GM21390 (cell line): ENCODE results near the gene MEIS1.

Experiments used
- ATAC-seq: cut with Tn5 transposase; IDR thresholded peaks from one replicate; pipeline ENCODE4 v1.9.1; 2021; ENCODE audit not compliant: unreplicated experiment

The MEIS1 gene

DNA sequence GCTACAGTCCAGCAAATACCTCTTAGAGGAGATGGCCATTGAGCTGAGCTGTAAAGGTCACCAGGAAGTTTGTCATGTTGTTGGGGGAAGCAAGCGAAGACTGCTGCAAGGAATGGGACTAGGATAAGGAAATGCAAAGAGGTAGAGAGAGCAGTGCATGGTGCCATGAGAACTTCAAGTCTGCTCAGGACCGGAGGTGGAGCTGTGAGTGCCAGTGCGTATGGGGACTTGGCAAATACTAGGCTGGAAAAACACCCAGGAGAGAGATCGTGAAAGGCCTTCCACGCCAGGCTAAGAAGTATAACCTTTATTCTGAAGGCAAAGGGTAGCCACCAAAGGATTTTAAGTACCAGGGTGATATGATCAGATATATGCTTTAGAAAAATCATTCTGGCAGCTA lies 71.3 kb downstream of the MEIS1 start:
- ATAC-seq = no peak

DNA sequence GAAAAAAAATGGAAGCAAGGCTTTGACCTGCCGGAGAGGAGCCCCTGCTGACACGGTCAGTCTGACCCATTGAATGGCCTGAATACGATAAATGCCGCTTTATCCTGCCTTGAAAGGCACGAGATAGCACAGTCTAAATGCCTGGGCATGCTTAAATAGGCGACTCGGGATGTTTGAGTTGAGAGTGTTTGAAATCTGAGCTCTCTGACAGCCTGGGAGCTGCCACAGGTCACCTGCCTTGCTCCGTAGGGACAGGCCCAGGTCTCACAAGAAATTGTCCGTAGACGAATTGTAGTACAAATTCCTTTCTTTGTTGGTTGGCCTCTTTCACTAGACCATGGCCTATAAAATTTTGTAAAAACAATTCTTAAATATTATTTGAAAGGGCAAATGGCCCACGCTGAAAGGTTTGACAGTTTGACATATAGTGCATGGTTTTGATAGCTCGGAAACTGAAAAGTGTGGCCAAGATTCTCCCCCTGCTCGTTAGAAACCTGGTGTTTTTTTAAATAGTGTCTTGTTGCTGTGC lies 72.8 kb downstream of the MEIS1 start:
- no peak for ATAC-seq

DNA sequence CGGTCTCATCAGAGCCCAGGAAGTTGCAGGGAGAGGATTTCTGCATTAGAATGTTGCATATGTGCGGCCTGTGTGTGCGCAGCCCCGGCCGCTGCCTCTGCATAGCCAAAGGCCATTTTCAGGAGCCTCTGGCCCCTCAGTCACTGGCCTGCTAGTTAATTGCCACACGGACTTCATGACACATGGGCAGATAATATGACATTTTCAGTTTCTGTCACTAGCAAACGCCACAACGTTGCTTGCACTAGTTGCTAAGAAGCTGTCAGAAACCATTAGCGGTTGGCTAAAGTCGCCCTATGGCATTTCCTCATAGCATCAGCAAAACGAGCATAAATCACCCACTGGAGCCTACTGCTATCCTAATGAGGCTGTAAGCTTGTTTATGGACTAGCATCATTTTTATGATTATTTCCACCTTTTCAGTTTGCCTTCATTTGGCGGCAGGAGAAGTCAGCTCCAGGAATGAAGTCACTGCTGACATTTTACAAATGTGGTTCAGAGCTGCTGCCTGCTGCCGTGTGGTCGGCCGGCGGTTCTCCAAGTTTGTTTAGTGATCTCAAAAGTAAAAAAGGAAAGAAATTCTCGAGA lies 73.7 kb downstream of the MEIS1 start:
- ATAC-seq = no peak

DNA sequence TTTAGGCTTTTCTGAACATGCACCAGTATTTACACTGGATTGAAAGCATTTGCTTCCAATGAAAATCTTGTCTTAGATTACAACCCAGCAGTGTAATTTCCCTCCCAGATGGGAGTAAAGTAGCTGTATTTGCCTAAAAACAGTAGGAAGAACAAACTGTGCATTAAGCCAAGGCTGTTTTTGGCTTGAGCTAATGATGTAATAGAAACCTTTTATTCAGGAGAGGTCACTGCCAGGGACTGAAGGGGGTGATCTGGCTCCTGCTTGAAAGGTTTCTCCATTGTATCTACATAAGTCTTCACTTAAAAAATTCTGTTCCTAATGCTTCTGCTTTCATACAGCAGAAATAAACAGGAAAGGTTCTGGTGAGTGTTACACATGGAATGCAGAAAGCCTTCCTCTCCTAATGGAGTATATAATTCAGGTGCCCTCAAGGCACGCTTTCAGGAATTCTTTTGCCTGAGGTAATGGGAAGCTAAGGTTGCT lies 74.4 kb downstream of the MEIS1 start:
- ATAC-seq = no peak

DNA sequence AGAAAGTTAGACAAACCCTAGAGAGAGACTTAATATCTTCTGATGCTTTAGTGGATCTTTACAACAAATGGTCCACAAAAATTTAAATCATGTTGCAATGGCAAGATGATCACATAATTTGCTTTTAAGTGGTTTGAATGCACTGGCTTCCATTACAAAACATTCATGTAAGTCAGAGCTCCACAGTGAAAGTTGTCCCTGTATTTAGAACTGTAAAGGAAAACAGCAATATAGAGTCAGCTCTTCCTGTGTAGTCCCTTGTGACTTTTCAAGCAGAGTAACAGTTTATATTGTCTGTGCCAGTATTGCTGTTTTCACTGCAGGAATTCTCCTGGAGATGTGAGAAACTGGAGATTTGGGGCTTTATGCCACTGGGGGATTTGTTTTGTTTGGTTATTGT lies 77.7 kb downstream of the MEIS1 start:
- ATAC-seq = no peak

DNA sequence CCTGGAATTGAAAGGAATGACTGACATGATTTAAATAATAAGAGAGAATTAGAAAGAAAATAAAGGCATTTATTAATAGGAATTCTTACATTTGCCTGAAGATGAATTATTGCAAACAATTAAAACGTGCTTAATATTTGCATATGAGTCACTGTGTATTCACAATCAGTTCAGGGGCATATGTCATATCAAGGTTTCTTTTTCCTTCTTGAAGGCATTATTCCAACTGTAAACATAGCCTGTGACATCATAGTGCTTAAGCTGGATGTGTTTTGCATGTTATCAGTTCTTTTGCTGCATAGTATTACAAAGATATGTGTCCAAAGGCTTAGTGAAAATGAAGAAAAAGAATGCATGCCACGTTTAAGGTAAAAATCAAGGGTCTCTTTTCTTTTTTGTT lies 80.8 kb downstream of the MEIS1 start:
- ATAC-seq = no peak

DNA sequence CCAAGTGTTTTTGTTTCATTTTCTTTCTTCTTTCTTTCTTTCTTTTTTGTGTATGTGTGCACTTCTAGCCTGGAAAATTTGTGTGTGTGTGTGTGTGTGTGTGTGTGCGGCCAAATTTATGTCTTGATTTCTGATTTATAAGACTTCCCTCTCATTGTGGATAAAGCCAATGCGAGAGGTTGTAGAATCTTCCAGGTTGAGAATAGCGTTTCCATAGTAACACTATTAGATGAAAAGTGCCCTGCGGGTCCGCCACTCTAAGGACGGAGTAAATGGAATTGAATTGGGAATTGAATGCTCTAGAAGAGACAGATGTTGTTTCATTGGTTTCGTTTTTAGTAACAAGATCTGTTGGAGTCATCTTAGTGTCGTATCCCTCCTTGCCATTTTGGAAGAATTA lies 81.6 kb downstream of the MEIS1 start:
- ATAC-seq = no peak

DNA sequence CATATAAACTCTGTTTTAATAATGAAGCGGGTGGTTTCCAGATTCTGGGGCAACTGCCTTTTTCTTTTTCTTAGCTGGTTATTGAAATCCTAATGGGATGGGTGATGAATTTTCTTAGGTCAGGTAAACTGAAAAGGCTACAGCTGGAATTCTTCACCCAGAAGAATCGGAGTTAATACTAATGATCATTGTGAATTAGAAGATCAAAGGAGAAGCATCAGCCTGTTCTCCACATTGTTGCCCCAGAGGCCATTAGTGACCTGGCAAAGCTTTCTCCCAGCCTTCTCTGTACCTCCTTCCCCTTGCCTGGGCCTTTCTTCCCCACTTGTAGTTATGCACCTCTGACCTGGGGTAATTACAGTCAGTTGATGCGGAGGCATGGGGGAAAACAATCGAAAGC lies 82.8 kb downstream of the MEIS1 start:
- no peak for ATAC-seq

DNA sequence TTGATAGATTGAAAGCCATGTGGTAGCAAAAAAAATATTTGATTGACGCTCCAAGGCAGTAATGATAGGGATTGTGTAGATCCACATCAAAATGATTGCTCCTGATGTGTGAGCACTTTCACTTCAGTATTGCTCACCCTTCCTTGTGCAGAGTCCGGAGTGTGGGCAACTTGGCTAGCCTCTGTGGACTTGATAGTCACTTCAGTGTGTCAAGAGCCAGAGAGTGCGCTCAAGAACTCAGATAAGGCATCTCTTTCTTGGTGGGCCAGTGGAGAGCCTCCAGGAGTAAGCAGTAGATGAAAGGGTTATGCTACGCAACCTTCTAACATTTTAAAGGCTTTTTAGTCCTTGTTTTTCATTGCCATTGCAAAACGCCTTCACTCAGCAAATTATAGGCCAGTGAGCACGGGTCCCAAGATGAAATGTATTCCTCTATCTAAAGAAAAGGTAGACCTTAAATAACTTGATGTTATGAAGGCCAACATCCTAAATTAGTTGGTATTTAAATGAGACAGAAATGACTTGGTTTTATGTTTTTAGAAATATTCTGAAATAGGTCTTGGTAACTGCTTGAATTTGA lies 84.4 kb downstream of the MEIS1 start:
- ATAC-seq = no peak

DNA sequence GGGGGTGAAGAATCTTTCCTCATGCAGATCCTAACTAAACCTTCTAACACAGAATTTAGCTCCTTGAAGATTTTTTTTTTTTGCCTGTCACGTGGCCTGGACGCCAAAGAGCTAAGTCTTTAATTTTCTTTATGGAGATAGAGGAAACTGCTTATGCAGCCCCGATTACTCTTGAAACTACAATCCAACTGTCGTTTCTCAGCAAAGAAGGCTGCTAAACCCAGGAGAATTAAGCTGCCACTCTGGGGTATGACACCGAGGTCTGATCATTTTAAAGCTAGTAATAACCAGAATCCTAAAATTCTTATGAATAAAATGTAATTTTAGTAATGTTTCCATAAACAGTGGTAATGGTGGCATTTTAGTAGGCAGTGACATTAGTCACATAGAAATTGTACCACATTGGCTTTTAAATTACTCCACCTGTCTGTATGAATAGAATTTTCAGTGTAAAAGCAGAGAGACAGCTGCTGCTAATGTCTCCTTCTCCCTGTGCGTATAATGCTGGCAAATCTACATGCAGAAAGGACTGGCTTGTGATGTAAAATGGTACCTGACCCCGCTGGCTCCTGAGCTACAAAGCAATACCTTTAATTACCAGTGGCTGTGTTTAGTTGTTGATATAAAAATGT lies 86.5 kb downstream of the MEIS1 start:
- ATAC-seq = no peak

DNA sequence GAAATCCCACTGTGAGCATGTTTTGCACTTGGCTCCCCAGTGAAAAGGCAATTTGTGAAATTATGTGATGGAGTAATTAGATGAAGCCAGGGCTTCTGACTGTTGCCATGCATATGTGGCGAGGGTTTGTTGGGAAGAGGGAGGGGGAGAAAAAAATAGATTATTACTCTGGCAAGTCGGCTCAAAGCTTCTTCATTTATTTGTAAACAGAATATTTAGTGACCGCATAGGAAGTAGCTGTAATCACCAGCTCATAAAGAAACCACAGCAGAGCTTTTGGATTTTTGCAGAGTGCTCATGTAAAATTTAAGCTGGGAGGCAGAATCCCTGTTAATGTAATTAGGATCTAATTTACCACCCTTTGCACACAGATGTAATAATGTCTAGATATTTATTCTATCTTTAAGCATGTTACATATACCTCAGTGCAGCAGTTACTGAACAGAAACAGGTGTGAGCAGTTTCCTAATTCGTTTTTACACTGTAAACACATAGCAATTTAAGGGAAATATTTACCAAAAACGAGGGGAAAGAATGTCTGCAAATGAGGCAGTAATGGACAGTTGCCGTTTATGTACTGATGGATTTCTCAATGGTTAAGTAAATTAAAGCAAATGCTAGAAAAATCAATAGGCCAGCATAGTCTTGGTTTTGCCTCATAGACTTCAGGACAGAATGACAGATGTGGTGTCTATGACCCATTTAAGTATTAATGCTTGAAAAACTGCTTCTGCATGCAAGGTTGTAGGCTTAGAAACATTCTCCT lies 87.9 kb downstream of the MEIS1 start:
- no peak for ATAC-seq

DNA sequence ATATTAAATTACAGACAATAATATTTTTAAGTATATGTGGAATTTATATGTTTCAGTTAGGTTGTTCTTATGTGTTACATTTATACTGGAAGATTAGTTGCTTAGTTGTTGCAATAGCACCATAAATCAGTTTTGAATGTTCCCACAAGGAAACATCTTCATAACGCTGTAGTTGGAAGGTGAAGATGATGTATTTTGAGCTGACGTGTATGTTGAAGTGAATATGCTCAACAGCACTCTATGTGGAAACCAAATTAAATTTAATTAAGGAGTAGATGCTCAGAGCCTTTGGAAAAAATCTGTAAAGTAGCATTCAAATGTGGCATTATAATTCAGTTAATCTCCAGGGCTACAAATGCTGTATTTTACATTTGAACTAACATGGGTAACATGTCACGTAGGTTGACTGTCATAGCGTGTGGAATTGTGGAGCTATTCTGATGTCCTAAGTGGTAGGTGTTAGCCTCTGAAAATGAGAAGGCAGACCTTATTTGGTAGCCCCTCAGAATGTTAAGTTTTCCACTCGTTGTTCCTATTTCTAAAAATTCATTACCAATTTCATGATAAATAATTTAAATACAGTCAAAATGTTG lies 88.5 kb downstream of the MEIS1 start:
- ATAC-seq = no peak

DNA sequence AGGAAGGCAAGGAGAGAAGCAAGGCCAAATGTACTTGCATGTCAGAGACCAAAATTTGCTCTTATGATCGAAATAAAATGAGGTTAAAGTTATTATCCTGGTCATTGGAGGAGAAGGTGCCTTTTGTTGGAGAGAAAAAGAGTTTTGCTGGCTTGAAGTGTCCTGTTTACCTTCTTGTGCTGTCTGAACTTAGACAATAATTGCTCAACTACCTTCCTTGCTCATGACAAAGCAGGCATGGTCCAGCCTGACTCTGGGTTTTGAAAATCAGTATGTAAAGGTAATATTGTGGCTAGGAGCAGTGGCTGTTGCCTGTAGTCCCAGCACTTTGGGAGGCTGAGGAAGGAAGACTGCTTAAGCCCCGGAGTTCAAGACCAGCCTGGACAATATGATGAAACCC lies 89.1 kb downstream of the MEIS1 start:
- no peak for ATAC-seq

DNA sequence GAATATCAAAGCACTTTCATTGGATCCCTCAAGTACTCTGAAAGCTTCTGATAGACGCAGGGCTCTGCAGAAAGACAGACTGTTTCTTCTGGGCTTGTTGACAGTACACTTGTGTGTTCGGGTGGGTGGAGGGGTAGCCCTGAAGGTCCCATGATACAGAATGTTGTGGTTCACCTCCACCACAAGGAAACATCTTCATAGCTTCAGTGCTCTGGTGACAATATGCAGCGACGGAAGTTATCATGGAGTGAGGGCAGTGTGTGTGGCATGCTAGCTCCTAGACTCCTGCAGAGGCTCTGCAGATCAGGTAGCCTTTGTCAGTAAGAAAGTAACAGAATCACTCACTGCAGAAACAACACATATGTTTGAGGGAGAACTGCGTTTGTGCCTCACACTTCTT lies 90.7 kb downstream of the MEIS1 start:
- no peak for ATAC-seq

DNA sequence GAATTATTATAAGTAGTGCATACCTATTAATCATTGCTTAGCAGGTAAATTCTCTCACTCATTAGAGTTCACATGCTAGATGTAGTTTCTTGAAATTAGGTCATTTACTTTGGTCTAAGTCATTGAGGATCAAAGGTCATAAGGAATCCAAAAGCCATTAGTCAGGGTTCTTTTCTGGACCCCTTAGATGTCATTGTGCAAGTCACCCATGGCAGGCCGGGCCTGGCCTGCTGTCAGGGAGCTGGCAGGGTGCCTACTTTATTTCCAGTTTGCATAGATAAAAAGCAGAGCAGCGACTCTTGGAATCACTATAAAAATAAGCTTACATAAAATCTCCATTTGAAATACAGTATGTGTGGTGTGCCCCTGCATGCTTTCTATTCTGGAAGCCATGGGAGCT lies 91.3 kb downstream of the MEIS1 start:
- ATAC-seq = no peak

DNA sequence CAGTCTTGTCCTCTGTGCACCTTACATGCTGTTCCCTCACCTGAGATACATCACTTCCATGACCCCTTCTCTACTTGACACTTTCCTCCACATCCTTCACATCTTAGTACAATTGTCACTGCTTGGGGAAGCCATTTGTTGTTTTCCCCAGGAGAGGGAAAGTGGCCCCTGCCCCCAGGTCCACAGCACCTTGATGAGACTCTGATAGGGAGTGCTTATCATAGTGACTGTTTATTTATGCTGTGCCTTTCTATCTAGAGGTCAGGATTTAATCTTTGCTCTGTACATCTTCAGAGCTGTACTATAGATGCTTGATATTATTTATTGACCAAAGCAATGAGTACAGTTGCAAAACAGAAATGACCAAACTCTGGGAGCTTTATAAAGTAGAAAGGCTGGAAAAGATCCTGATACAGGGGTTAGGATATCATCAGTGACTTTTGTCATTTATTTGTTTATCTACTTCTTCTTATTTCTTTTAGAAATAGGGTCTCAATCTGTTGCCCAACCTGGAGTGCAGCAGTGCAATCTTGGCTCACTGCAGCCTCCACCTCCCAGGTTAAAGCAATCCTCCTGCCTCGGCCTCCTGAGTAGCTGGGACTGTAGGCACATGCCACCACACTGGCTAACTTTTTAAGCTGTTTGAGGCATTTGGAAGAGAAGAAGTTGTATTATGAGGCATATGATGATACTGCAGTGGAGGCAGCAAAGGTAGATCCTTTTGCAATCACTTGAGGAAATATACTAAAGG lies 94.2 kb downstream of the MEIS1 start:
- ATAC-seq = no peak

DNA sequence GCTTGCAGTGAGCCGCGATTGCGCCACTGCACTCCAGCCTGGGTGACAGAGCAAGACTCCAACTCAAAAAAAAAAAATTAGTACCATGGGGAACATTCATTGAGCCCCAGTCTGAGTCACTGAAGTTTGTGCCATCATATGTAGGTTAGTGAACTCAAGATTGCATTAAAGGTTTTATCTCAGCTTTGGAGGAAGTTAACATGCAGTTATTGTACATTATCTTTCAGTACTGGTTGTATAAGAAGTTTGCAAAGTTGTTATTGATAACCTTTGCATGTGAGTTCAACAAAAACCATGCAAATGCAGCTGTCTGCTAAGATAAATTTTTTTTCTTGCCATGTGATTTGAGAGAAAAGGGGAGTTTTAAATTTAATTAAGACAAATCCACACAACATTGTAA lies 95.7 kb downstream of the MEIS1 start:
- ATAC-seq = no peak

DNA sequence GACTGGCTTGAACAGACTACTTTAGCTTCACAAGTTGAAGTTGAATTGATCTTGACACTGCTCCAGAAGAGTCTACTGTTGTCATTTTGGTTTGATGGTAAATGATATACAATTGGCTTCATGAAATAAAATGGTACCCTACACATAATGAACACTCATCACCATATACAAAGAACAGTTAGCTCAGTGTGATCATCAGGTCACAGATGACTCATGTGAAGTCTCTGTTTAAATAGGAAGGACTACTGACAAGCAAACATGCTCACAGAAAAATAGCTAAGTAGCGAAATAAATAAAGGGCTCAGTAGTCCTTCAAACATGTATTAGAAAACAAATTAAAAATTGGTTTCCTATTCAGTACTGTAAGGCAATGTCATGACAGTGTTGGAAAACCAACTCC lies 96.2 kb downstream of the MEIS1 start:
- ATAC-seq = no peak

DNA sequence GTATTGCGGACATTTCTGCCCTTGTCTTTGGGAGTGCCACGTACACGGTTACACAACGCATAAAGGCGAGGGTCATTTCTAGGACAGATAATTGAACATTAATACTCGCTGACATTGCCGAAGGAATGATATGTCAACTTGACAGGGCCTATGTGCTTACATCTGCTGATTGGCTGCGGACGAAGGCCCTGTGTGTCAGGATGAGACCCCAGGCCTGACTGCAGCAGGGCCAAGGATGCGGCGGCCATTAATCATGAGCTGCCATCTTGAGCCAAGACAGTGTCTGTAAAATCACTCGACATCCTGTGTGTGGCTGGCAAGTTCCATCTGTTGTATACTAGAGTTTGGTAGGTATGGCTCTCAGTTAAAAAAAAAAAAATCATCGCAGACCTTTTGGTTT lies 96.6 kb downstream of the MEIS1 start:
- no peak for ATAC-seq

DNA sequence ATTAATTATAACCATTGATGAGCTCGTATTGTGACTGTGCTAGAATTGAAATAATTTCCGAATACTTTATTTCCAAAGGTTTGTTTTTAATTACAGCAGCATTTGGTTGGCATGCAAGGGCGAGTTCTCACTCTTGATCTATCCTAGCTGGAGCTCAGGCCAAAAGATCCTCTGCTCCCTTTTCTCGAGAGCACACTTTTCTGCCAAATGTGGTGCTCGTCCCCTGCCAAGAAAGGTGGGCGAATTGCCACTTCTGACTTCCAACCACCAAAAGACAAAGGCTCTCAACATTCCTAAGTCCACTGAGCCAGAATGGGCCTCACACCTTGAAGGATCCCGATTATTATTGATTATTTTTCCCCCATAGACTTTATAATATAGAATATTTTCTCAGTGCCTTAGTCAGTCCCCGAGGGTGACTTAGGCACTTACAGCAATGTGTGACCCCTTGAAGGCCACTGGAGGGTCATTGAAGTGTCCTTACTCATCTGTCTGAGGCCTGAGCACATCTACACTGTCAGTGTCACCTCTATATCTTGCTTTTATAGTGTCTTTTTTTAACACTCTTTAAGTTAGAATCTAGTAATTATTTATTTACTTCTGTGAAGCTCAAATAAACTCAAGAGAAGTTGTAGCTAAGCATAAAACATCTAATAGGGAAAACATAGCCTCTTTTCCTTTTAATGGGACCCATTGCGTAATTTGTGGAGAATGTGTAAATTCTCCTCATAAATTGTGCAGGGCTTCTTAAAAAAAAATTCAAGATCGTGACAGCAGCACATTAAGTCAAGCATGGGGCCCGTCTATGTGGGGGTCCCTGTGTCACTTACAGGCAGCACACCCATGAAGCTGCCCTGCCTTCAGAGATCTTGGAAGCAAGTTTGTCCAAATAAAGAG lies 98.3 kb downstream of the MEIS1 start:
- no peak for ATAC-seq
